HG02938 (cell line): ENCODE data around the gene MAPK1IP1L.
"Not testable (repeated sequence)": the region's sequence is repeated elsewhere in the genome, so short reads cannot be mapped to it uniquely, and the experiment has no call there.

Experiments
- ATAC-seq: cut with Tn5 transposase; IDR thresholded peaks from one replicate; pipeline ENCODE4 v1.9.1; 2021; ENCODE audit warnings: mild to moderate bottlenecking, moderate library complexity; ENCODE audit not compliant: unreplicated experiment

The MAPK1IP1L gene

GRCh38 chr14:55051423-55052268, at the start of gene MAPK1IP1L:
MAPK1IP1L (plus strand) TSS chr14:55051647; CDS start chr14:55061684, 10,037 bp downstream.
- peak; percentile 81 for ATAC-seq

GRCh38 chr14:55005071-55005470, 46.4 kb upstream of the MAPK1IP1L start:
- no peak for ATAC-seq

GRCh38 chr14:55015006-55015405, 36.4 kb upstream of the MAPK1IP1L start:
- ATAC-seq: no peak

- ATAC-seq: no peak
Observed at GRCh38 chr14:55019968-55020554, 31.4 kb upstream of the MAPK1IP1L start.

GRCh38 chr14:55024365-55024764, 27.1 kb upstream of the MAPK1IP1L start:
- ATAC-seq: not testable (repeated sequence)

- ATAC-seq: no peak
Observed at GRCh38 chr14:55025948-55026347, 25.5 kb upstream of the MAPK1IP1L start.

GRCh38 chr14:55026441-55026792, 25.0 kb upstream of the MAPK1IP1L start:
- ATAC-seq: no peak

GRCh38 chr14:55026793-55027561, 24.5 kb upstream of the MAPK1IP1L start, which contains the start of the genes SOCS4 and WDHD1:
SOCS4 (plus strand) TSS chr14:55027236; CDS start chr14:55043042, 15,806 bp downstream.
WDHD1 (minus strand) TSS chr14:55027099; CDS start chr14:55026787, 312 bp downstream.
- peak; percentile 91 for ATAC-seq

GRCh38 chr14:55028066-55028465, 23.4 kb upstream of the MAPK1IP1L start:
- ATAC-seq: no peak

GRCh38 chr14:55028476-55028875, 23.0 kb upstream of the MAPK1IP1L start:
- no peak for ATAC-seq

GRCh38 chr14:55031190-55031589, 20.3 kb upstream of the MAPK1IP1L start:
- no peak for ATAC-seq

- ATAC-seq: not testable (repeated sequence)
Observed at GRCh38 chr14:55037995-55038394, 13.5 kb upstream of the MAPK1IP1L start.

GRCh38 chr14:55038708-55039107, 12.7 kb upstream of the MAPK1IP1L start:
- no peak for ATAC-seq

GRCh38 chr14:55043528-55043927, 7.9 kb upstream of the MAPK1IP1L start:
- no peak for ATAC-seq

GRCh38 chr14:55045087-55045486, 6.4 kb upstream of the MAPK1IP1L start:
- no peak for ATAC-seq

- ATAC-seq: no peak
Observed at GRCh38 chr14:55047301-55048053, 4.0 kb upstream of the MAPK1IP1L start.

GRCh38 chr14:55048900-55049436, 2.5 kb upstream of the MAPK1IP1L start:
- no peak for ATAC-seq

GRCh38 chr14:55051165-55051422, 353 bp upstream of the MAPK1IP1L start:
- peak; percentile 30 for ATAC-seq

- ATAC-seq: peak; percentile 11
Observed at GRCh38 chr14:55052269-55052930, 953 bp downstream of the MAPK1IP1L start.

GRCh38 chr14:55053018-55053417, 1.6 kb downstream of the MAPK1IP1L start:
- ATAC-seq: no peak
